ENCODE measurements around the gene MYRF. TPM values are rescaled to one million over a fixed set of nuclear protein-coding genes. Genes with fewer than 3 reads are reported as not detected.

The MYRF gene
- total RNA-seq, 1 experiment from 2014 or later = 5.0 TPM

GRCh38 chr11:61775606-61776554, 23.4 kb downstream of the MYRF start:
- no peak for DNase-seq (ENCODE audit: low read depth)

GRCh38 chr11:61776561-61777075, 24.2 kb downstream of the MYRF start:
- DNase-seq (ENCODE audit: low read depth) = peak; percentile 60

- no peak for DNase-seq (ENCODE audit: low read depth)
Observed at GRCh38 chr11:61777234-61778090, 25.0 kb downstream of the MYRF start.

GRCh38 chr11:61778357-61778886, 26.0 kb downstream of the MYRF start:
- DNase-seq (ENCODE audit: low read depth) = no peak

DNA sequence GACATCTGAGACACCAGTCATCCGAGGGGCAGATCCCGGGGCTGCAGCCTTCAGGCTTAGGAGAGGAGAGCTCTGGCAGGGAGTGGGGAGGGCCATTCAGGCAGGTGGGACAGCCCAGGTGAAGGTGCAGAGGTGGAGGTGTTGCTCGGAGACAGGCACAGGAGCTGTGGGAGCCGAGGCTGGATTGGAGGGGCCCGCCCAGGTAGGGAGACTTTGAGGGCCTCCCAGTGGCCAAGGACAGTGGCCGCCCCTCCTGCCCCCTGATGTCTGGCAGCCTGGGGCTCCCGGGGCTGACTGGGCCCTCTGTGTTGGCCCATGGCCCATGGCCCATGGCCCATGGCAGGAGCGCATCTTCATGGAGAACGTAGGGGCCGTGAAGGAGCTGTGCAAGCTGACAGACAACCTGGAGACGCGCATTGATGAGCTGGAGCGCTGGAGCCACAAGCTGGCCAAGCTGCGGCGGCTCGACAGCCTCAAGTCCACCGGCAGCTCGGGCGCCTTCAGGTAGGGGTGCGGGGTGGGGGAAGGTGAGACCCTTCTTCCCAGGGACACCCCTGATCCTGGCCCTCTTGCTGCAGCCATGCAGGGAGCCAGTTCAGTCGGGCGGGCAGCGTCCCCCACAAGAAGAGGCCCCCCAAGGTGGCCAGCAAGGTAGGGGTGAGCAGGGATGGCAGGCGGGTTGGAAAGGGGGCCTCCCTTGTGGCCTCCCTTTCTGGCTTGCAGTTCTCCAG, 26.6 kb downstream of the MYRF start:
- DNase-seq (ENCODE audit: low read depth) = no peak

DNA sequence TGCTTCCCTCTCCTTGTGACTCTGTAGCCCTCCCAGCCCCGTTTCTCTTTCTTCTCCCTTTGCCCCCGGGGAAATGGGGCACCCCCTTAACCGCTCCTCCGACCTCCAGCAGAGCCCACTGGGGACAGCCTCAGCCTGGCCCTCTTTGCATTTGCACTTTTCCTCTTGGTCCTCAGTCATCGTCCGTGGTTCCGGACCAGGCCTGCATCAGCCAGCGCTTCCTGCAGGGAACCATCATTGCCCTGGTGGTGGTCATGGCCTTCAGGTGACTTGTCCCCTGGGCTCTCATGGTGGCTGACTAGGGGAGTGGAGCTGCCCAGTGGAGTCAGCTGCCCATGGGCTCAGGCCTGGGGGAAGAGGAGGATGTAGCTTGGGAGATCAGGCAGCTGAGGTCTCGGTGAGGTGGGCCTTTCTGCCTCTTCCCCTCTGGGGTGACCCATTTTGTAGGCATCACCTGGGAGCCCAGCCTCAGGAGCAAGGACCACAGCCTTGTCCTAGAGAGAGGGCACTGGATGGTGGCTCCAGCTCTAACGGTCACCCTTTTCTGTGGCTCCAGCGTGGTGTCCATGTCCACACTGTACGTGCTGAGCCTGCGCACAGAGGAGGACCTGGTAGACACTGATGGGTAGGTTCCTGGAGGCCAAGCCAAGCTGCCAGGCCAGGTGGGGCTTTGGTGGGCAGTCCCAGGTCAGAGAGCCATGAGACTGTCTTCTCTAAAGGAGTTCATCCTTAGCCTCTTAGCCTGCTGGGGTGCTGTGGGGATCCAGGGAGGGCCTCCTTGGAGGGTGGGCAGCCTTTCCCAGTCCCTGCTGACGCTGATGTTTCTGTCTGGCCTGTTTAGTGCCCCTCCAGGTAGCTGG, 27.5 kb downstream of the MYRF start:
- DNase-seq (ENCODE audit: low read depth) = no peak

DNA sequence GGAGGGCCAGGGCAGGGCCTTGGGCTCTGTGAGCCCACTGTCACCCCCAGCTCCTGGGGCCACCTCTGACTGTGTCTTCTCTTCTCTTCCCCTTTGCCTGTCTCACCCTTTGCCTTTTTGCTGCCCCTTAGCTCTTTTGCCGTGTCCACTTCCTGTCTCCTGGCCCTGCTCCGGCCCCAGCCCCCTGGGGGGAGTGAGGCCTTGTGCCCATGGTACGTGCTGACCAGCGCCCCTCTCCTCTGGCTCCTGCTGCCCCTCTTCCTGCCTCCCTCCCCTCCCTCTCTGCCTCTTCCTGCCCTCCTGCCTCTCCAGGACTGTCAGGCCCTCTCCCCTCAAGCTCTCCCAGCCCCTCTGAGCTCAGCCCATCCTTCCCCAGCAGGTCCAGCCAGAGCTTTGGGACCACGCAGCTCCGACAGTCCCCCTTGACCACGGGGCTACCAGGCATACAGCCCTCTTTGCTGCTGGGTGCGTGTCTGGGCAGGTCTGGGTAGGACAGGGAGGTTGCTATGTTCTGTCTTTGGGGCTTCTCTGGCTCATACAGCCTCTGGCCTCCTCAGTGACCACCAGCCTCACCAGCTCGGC, 28.2 kb downstream of the MYRF start:
- no peak for DNase-seq (ENCODE audit: low read depth)

GRCh38 chr11:61781585-61781984, 29.1 kb downstream of the MYRF start:
- DNase-seq (ENCODE audit: low read depth) = no peak

DNA sequence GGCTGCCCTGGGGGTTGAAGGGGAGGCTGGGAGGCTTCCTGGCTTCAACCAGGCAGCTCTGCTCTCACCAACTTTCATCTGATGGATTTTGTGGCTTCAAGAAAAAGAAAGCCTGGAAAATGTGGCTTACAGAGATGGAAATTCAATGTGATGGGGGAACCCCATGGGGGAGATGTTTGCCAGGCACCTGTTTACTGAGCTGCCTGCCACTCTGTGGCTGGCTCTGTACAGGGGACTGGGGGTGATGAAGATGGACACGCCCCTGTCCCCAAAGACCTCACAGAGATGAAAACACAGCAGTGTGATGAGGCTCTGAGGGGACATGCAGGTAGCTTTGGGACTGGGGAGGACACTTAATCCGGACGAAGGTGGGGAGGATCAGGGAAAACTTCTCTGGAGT, 29.9 kb downstream of the MYRF start:
- no peak for DNase-seq (ENCODE audit: low read depth)

DNA sequence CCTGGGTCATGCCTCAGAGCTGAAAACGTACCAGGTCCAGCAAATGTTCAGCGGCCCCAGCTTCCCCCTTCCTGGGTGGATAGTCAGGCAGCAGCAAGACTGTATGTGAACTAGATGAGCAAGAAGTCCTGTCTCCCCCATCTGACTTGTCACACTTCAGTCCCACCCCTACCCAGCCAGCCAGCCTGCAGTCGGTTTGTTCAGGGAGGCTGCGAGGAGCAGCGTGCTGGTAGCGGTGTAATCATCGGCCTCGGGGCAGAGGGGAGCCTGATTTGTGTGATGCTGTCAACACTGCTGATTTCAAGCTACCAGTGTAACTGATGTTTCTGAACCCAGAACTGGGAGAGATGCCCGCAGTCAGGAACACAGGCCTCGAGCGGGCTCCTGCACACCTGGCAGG, 30.4 kb downstream of the MYRF start:
- peak; percentile 28 for DNase-seq (ENCODE audit: low read depth)

GRCh38 chr11:61783717-61784505, 31.5 kb downstream of the MYRF start:
- no peak for DNase-seq (ENCODE audit: low read depth)

GRCh38 chr11:61784506-61784805, 32.0 kb downstream of the MYRF start:
- no peak for DNase-seq (ENCODE audit: low read depth)

DNA sequence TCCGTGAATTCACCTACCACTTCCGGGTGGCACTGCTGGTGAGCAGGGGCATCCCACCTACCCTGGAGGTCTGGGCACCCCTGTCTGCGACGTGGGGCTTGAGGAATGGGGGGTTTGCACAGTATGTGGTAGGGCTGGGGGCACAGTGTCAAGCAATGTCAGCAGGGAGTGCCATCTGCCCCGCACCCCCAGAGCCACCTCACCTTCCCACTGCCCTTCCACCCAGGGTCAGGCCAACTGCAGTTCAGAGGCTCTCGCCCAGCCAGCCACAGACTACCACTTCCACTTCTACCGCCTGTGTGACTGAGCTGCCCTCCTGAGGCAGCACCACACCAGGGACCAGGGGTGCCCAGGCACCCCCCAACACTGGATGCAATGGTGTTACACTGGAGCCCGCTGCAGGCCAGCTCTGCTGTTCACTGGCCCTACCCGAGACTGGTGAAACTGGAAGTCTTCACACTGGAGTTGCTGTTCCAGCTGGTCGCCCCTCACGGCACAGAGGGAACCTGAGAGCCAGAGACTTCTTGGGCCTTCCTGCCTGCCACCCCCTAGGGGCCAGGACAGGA, 33.5 kb downstream of the MYRF start:
- no peak for DNase-seq (ENCODE audit: low read depth)

- DNase-seq (ENCODE audit: low read depth) = peak; percentile 39
Observed at GRCh38 chr11:61787928-61788491, 35.6 kb downstream of the MYRF start.

DNA sequence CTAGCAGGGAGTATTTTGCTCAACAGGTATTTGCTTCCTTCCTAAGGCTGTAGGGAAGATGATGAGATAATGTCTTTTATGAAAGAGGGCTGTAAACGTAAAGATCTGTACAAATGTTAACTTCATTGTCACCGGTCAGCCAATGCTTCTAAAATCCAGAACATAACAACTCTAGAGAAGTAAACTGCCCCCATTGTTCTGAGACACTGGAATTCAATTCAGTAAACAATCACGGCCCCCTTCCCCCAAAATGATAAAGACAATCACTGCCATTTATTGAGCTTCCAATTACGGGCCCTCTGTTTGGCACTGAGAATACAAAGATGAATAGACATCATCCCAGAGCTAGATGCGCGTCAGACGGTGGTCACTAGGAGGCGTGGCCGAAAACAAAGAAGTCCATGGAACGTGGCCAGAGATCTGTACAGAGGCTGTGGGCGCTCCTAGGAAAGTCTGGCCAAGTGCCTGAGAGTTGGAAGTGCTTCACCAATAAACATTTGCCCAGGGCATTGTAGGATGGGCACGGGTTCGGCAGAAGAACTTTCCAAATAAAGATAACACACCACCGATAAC, 39.4 kb downstream of the MYRF start:
- DNase-seq (ENCODE audit: low read depth) = peak; percentile 92

GRCh38 chr11:61792310-61793082, 40.1 kb downstream of the MYRF start, which contains the start of the genes FEN1 and TMEM258:
TSS of gene FEN1 (plus strand) at chr11:61792911. CDS start at chr11:61795362, 2,451 bp downstream.
TSS of gene TMEM258 (minus strand) at chr11:61792599. CDS start at chr11:61792558, 41 bp downstream.
- peak; percentile 95 for DNase-seq (ENCODE audit: low read depth)

- no peak for DNase-seq (ENCODE audit: low read depth)
Observed at GRCh38 chr11:61793083-61793828, 40.8 kb downstream of the MYRF start.
